H1 (cell line): Measurements from ENCODE around the gene ETFBKMT. TPM values are rescaled to one million over a fixed set of nuclear protein-coding genes. Genes with fewer than 3 reads are reported as not detected.

Experiments
- CTCF ChIA-PET: fragments of 300-600 bp; sonication (Branson Sonifier 250); formaldehyde crosslinking; loops from one replicate; lab custom pipeline; 2021; ENCODE audit not compliant: partially characterized antibody; lab: Charles Lee
- POLR2A ChIA-PET: fragments of 300-600 bp; sonication (Branson Sonifier 250); formaldehyde crosslinking; loops from one replicate; lab custom pipeline; 2021; ENCODE audit warnings: inconsistent platforms; ENCODE audit not compliant: partially characterized antibody; lab: Charles Lee
- DNase-seq, 2 experiments: peaks; one replicate each; pipeline versions ENCODE4 v3.0.0 to v3.0.0-alpha.2; 2010 to 2022; ENCODE audit warnings: low spot score in 2 of 2, low read depth in 1 of 2, mixed read lengths in 1 of 2
- FAIRE-seq: peaks from 2 replicates; lab custom pipeline; 2011; peaks lifted over from hg19 to GRCh38; lab: Jason Lieb, UNC
- H2AFZ ChIP-seq: 2 replicates; pipeline ENCODE4 v1.8.1; 2012; ENCODE audit warnings: low read length, inconsistent platforms
- H2AK5ac ChIP-seq: 2 replicates; pipeline ENCODE4 v1.6.1; 2013; ENCODE audit warnings: low read depth, low read length
- H2BK120ac ChIP-seq: replicated peaks from 2 replicates; pipeline ENCODE3; 2013; ENCODE audit warnings: low read depth, low read length, inconsistent platforms
- H2BK12ac ChIP-seq: 2 replicates; pipeline ENCODE4 v1.6.1; 2013; ENCODE audit warnings: low read depth, low read length
- H2BK15ac ChIP-seq: 2 replicates; pipeline ENCODE4 v1.6.1; 2013; ENCODE audit warnings: low read length
- H2BK20ac ChIP-seq: 2 replicates; pipeline ENCODE4 v1.6.1; 2013; ENCODE audit warnings: low read length
- H2BK5ac ChIP-seq: 2 replicates; pipeline ENCODE4 v1.6.1; 2013; ENCODE audit warnings: low read depth, low read length
- H3K14ac ChIP-seq: 2 replicates; pipeline ENCODE4 v1.6.1; 2013; ENCODE audit warnings: inconsistent platforms; ENCODE audit not compliant: insufficient read length
- H3K18ac ChIP-seq: 2 replicates; pipeline ENCODE4 v1.6.1; 2013; ENCODE audit warnings: low read length; ENCODE audit errors: extremely low read depth
- H3K23ac ChIP-seq: 2 replicates; pipeline ENCODE4 v1.6.1; 2013; ENCODE audit warnings: inconsistent platforms; ENCODE audit not compliant: insufficient read length
- H3K23me2 ChIP-seq: 2 replicates; pipeline ENCODE4 v1.6.1; 2013; ENCODE audit warnings: low read depth, low read length
- H3K27ac ChIP-seq: 2 replicates; pipeline ENCODE4 v1.6.1; 2011; ENCODE audit warnings: low read depth, low read length, inconsistent platforms
- H3K27me3 ChIP-seq, 4 experiments: replicated peaks in 1 of 4; 1 replicate in 1 of 4; 2 replicates in 3 of 4; pipeline versions ENCODE4 v1.6.1 to v1.8.1; 2011 to 2013; ENCODE audit warnings: low read length in 3 of 4, mild to moderate bottlenecking in 3 of 4, inconsistent platforms in 2 of 4, mixed read lengths in 2 of 4, moderate library complexity in 1 of 4; ENCODE audit not compliant: control insufficient read depth in 3 of 4, insufficient read depth in 3 of 4; ENCODE audit errors: extremely low read depth in 1 of 4
- H3K36me3 ChIP-seq, 4 experiments: 2 replicates each; pipeline versions ENCODE4 v1.6.1 to v1.8.1; 2011 to 2013; ENCODE audit warnings: mild to moderate bottlenecking in 4 of 4, low read length in 3 of 4, moderate library complexity in 2 of 4, control low read depth in 1 of 4, inconsistent platforms in 1 of 4; ENCODE audit not compliant: insufficient read depth in 4 of 4, control insufficient read depth in 2 of 4
- H3K4ac ChIP-seq: replicated peaks from 2 replicates; pipeline ENCODE3; 2013; ENCODE audit warnings: low read length, low read depth, mixed read lengths, inconsistent platforms; ENCODE audit not compliant: insufficient read length
- H3K4me1 ChIP-seq, 4 experiments: replicated peaks in 1 of 4; 1 replicate in 1 of 4; 2 replicates in 3 of 4; pipeline versions ENCODE4 v1.6.1 to v1.8.1; 2011 to 2013; ENCODE audit warnings: low read length in 3 of 4, inconsistent platforms in 2 of 4, mixed read lengths in 1 of 4; ENCODE audit not compliant: insufficient read depth in 4 of 4, control insufficient read depth in 3 of 4
- H3K4me2 ChIP-seq, 2 experiments: 2 replicates each; pipeline versions ENCODE4 v1.6.1 to v1.8.1; 2011 to 2013; ENCODE audit warnings: low read depth in 2 of 2, low read length in 2 of 2, control low read depth in 1 of 2, inconsistent platforms in 1 of 2, mild to moderate bottlenecking in 1 of 2; ENCODE audit not compliant: insufficient read depth in 1 of 2
- H3K4me3 ChIP-seq, 4 experiments: fragments of 200-600, 300-600 bp in 1 of 4; sonication (generic), shearing (Covaris generic), sonication (Bioruptor Twin) in 1 of 4; 2 replicates each; pipeline versions ENCODE4 v1.5.1 to v1.8.1; 2011 to 2016; ENCODE audit warnings: low read length in 4 of 4, low read depth in 3 of 4, control low read depth in 2 of 4, inconsistent platforms in 2 of 4, mild to moderate bottlenecking in 2 of 4, mixed read lengths in 1 of 4, moderate library complexity in 1 of 4; ENCODE audit not compliant: insufficient read depth in 2 of 4; ENCODE audit errors: extremely low read depth in 1 of 4
- H3K56ac ChIP-seq: replicated peaks from 2 replicates; pipeline ENCODE3; 2013; ENCODE audit warnings: low read depth, mild to moderate bottlenecking, mixed read lengths, low read length, inconsistent platforms; ENCODE audit not compliant: insufficient read length
- H3K79me1 ChIP-seq: 2 replicates; pipeline ENCODE4 v1.6.1; 2013; ENCODE audit warnings: low read depth, low read length, control low read depth
- H3K79me2 ChIP-seq, 2 experiments: 2 replicates each; pipeline versions ENCODE4 v1.6.1 to v1.8.1; 2012 to 2013; ENCODE audit warnings: low read length in 2 of 2, mild to moderate bottlenecking in 2 of 2, inconsistent platforms in 1 of 2; ENCODE audit not compliant: insufficient read depth in 2 of 2, control insufficient read depth in 1 of 2
- H3K9ac ChIP-seq, 4 experiments: replicated peaks in 1 of 4; 1 replicate in 1 of 4; 2 replicates in 3 of 4; pipeline versions ENCODE4 v1.6.1 to v1.8.1; 2011 to 2013; ENCODE audit warnings: low read depth in 3 of 4, low read length in 3 of 4, control low read depth in 2 of 4, mild to moderate bottlenecking in 2 of 4, moderate library complexity in 2 of 4, inconsistent platforms in 1 of 4; ENCODE audit errors: extremely low read depth in 1 of 4
- H3K9me3 ChIP-seq, 2 experiments: 2 replicates each; pipeline versions ENCODE4 v1.6.1 to v1.8.1; 2012 to 2013; ENCODE audit warnings: mild to moderate bottlenecking in 2 of 2, moderate library complexity in 2 of 2, control low read depth in 1 of 2, inconsistent platforms in 1 of 2, low read depth in 1 of 2, low read length in 1 of 2, mixed read lengths in 1 of 2; ENCODE audit not compliant: insufficient read depth in 2 of 2
- H4K20me1 ChIP-seq, 2 experiments: replicated peaks in 1 of 2; 2 replicates each; pipeline versions ENCODE3 to v1.8.1; 2011 to 2013; ENCODE audit warnings: inconsistent platforms in 2 of 2, low read length in 2 of 2, mild to moderate bottlenecking in 1 of 2; ENCODE audit not compliant: insufficient read depth in 2 of 2, control insufficient read depth in 1 of 2
- H4K5ac ChIP-seq: 2 replicates; pipeline ENCODE4 v1.6.1; 2013; ENCODE audit warnings: low read length, low read depth, mixed read lengths, inconsistent platforms; ENCODE audit not compliant: insufficient read length
- H4K8ac ChIP-seq: 2 replicates; pipeline ENCODE4 v1.8.0; 2013; ENCODE audit warnings: mild to moderate bottlenecking, moderate library complexity, low read length, inconsistent platforms; ENCODE audit not compliant: insufficient read depth; ENCODE audit errors: extremely low read depth
- H4K91ac ChIP-seq: replicated peaks from 2 replicates; pipeline ENCODE3; 2013; ENCODE audit warnings: low read length, mixed read lengths, inconsistent platforms; ENCODE audit not compliant: insufficient read length
- BCL11A ChIP-seq, 2 experiments: IDR thresholded peaks; one replicate each; pipeline ENCODE4 v1.6.1; 2011; ENCODE audit warnings: low read depth in 2 of 2, low read length in 2 of 2, mild to moderate bottlenecking in 2 of 2
- CBX8 ChIP-seq: fragments of 300-800, 300-1000 bp; sonication (generic); IDR thresholded peaks from 2 replicates; pipeline ENCODE4 v1.7.1; 2016; ENCODE audit warnings: low read depth, low read length, borderline replicate concordance
- CTBP2 ChIP-seq: IDR thresholded peaks from 2 replicates; pipeline ENCODE4 v1.7.0; 2011; ENCODE audit warnings: borderline replicate concordance, mild to moderate bottlenecking, moderate library complexity, mixed read lengths, low read length; ENCODE audit not compliant: insufficient read depth, insufficient read length
- HDAC6 ChIP-seq: IDR thresholded peaks from one replicate; pipeline ENCODE4 v1.7.1; 2012; ENCODE audit warnings: low read depth, mild to moderate bottlenecking, inconsistent platforms, low read length, moderate library complexity
- KDM5A ChIP-seq: fragments of 200-600 bp; IDR thresholded peaks from 2 replicates; pipeline ENCODE4 v1.7.1; 2012; ENCODE audit warnings: mild to moderate bottlenecking, low read length, inconsistent platforms, mixed read lengths
- SIX5 ChIP-seq: IDR thresholded peaks from 2 replicates; pipeline ENCODE4 v1.6.1; 2011; ENCODE audit warnings: mild to moderate bottlenecking, low read depth, low read length
- SRF ChIP-seq: IDR thresholded peaks from 2 replicates; pipeline ENCODE4 v1.6.1; 2011; ENCODE audit warnings: mild to moderate bottlenecking, low read depth, low read length, moderate library complexity
- SUZ12 ChIP-seq: fragments of 200-600 bp; sonication (generic); IDR thresholded peaks from 2 replicates; pipeline ENCODE4 v1.6.1; 2012; ENCODE audit warnings: mild to moderate bottlenecking, inconsistent platforms, low read length, moderate library complexity, mixed read lengths
- WGBS, 2 experiments: shearing (Covaris generic) in 1 of 2; methylation state at CpG; one replicate each; pipeline versions ENCODE4 v1.1.6 to v1.1.7; 2013 to 2015; ENCODE audit warnings: low lambda C conversion rate in 2 of 2, mixed read lengths in 2 of 2, inconsistent platforms in 1 of 2, low coverage in 1 of 2, missing lambda C conversion rate in 1 of 2; ENCODE audit not compliant: insufficient replicate concordance in 2 of 2, insufficient coverage in 1 of 2, insufficient read length in 1 of 2; ENCODE audit errors: extremely low coverage in 1 of 2, missing lambda C conversion rate in 1 of 2; 5-methylcytosine and 5-hydroxymethylcytosine counted together
- polyA plus RNA-seq, 7 experiments: library from polyadenylated mRNA; depleted of rRNA in 3 of 7; stranded (reverse) in 5 of 7; unstranded in 2 of 7; fragments of >200 nt in 5 of 7; fragments of 200-250 nt in 2 of 7; gene quantifications; 1 replicate in 5 of 7; 2 replicates in 1 of 7; 4 replicates in 1 of 7; pipeline versions ENCODE4 v1.2.1 to v1.2.3, GENCODE V29; 2011 to 2013; ENCODE audit warnings: missing spikeins in 2 of 7, mixed read lengths in 2 of 7
- total RNA-seq: library from RNA; stranded (reverse); fragmentation: NEBNext Ultra II Directional; extraction: Animal tissue kit (Norgen Biotek cat#: 25700); gene quantifications from 2 replicates; pipeline ENCODE4 v1.2.1, GENCODE V29; 2021
- TF ChIP-seq, protein P1 (sequence below): IDR thresholded peaks from 2 replicates; pipeline ENCODE4 v1.6.1; 2012; ENCODE audit warnings: inconsistent platforms

ETFBKMT gene
- total and polyA plus RNA-seq, 2 of the 8 experiments (the other 6 are each of a cell fraction or from before 2014, with no cell fraction given) = 0.59 to 1.7 TPM

DNA sequence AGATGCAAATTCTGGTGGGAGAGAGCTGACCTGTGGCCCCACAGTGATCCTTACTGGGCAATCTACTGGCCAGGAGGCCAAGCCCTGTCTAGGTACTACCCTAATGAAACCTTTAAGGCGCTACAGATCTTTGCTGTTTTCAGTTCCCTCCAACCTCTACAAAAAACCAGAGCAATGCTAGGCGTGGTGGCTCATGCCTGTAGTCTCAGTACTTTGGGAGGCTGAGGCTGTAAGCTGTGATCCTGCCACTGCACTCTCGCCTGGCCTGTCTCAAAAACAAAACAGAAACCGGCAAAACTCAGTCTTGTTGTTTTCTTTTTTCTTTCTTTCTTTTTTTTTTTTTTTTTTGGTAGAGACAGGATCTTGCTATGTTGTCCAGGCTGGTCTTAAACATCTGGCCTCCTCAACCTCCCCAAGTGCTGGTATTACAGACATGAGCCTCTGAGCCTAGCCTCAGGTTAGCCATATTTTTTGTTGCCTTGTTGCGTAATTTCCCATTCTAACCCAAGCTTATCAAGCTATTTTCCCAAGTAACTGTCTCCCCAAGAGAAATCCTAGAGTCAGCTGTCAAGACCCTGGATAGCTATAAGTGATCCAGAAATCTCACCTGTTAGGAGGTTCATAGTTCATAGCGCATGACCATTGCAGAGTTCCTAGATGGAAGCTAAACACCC, 2.8 kb downstream of the ETFBKMT start:
- POLR2A ChIA-PET = interaction anchor here (1.7 kb wide), 1 partner anchor 11 kb away, joined by 4 read pairs; no protein-coding TSS in a partner anchor
- TF ChIP-seq, protein P1, sequence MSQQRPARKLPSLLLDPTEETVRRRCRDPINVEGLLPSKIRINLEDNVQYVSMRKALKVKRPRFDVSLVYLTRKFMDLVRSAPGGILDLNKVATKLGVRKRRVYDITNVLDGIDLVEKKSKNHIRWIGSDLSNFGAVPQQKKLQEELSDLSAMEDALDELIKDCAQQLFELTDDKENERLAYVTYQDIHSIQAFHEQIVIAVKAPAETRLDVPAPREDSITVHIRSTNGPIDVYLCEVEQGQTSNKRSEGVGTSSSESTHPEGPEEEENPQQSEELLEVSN = no peak
- TF ChIP-seq SIX5 = no peak
- no peak for TF ChIP-seq BCL11A (IDR thresholded peaks at IDR 0.05; ENCODE audit: low read depth in 2 of 2, low read length in 2 of 2)
- TF ChIP-seq SUZ12 = no peak
- no peak for TF ChIP-seq HDAC6
- no peak for TF ChIP-seq SRF
- no peak for TF ChIP-seq CBX8
- TF ChIP-seq CTBP2 = no peak
- TF ChIP-seq KDM5A = no peak

More for the DNA sequence above, 2.8 kb downstream of the ETFBKMT start:
- Histone ChIP-seq H2BK120ac (no peak overlapping the region), H3K9ac (no peak overlapping the region), H4K8ac (no peak overlapping the region), H3K9me3 (peaks cover 7 to 10% of the 10 kb centered on the region in 2 experiments; a peak in 3 of 4 replicates), H3K36me3 (no peaks in the 10 kb centered on the region; a peak in 1 of 8 replicates), H2BK15ac (no peak overlapping the region), H3K18ac (no peak overlapping the region), H2BK5ac (no peak overlapping the region), H3K56ac (no peak overlapping the region), H3K23ac (no peak overlapping the region), H4K91ac (no peak overlapping the region), H2BK12ac (no peak overlapping the region), H3K27ac (no peak overlapping the region), H3K14ac (no peak overlapping the region), H4K20me1 (no peaks in the 10 kb centered on the region), H2AK5ac (0 out of 2 replicates have a peak overlapping the region, but pooled peaks have one; percentile 32), H3K27me3 (no peaks in the 10 kb centered on the region; a peak in 1 of 7 replicates), H2BK20ac (no peak overlapping the region), H3K4me3 (no peak overlapping the region), H3K4me2 (no peak overlapping the region), H3K23me2 (peaks cover 4% of the 10 kb centered on the region), H2AFZ (no peak overlapping the region), H3K4ac (no peak overlapping the region), H3K79me1 (no peaks in the 10 kb centered on the region), H3K4me1 (peaks cover 0 to 6% (median 3%) of the 10 kb centered on the region in 4 experiments; a peak in 3 of 7 replicates), H4K5ac (no peak overlapping the region), H3K79me2 (no peaks in the 10 kb centered on the region)
- CTCF ChIA-PET = interaction anchor here (0.6 to 2.0 kb wide), 3 partner anchors 9 to 227 kb away, joined by 3 to 5 read pairs (median 3); no protein-coding TSS in a partner anchor
- WGBS, 2 experiments = 92% methylated on average over 5 of the region's 6 CpGs; no CpG with 5 or more reads in 1 of the 2 experiments
- DNase-seq = no peak
- no peak for FAIRE-seq
